K562 (cell line): ENCODE data around the gene FRMD5. TPM values are rescaled to one million over a fixed set of nuclear protein-coding genes. Genes with fewer than 3 reads are reported as not detected.
A peak's percentile ranks its signal among the peaks of the same experiment; 100 is the strongest.

Experiments used
- BRCA1 ChIP-seq, 2 experiments: fragments of 450-650 bp in 1 of 2; sonication (generic) in 1 of 2; formaldehyde crosslinking in 1 of 2; IDR thresholded peaks; 2 replicates each; pipeline versions ENCODE4 v1.5.0 to v1.6.1; 2017 to 2020; ENCODE audit warnings: mild to moderate bottlenecking in 1 of 2, missing genetic modification reagents in 1 of 2
- CBFA2T2 ChIP-seq: fragments of 450-650 bp; conservative IDR thresholded peaks from 2 replicates; pipeline ENCODE4 v1.6.1; 2017; ENCODE audit warnings: mild to moderate bottlenecking
- CHD2 ChIP-seq: IDR thresholded peaks from 2 replicates; pipeline ENCODE4 v1.6.1; 2011; ENCODE audit warnings: low read depth, low read length
- CTCFL ChIP-seq: IDR thresholded peaks from 2 replicates; pipeline ENCODE4 v1.6.1; 2011; ENCODE audit warnings: borderline replicate concordance, low read depth, mild to moderate bottlenecking, moderate library complexity, low read length; ENCODE audit not compliant: insufficient read depth, poor library complexity, severe bottlenecking
- ELF2 ChIP-seq: fragments of 250-450 bp; sonication (Bioruptor Pico); IDR thresholded peaks from 2 replicates; pipeline ENCODE4 v1.5.0; 2021; ENCODE audit warnings: mild to moderate bottlenecking
- ELK3 ChIP-seq: fragments of 450-650 bp; formaldehyde crosslinking; IDR thresholded peaks from 2 replicates; pipeline ENCODE4 v1.4.0; 2020; ENCODE audit warnings: mild to moderate bottlenecking
- EP300 ChIP-seq: IDR thresholded peaks from 2 replicates; pipeline ENCODE4 v1.6.1; 2012; ENCODE audit warnings: low read length, improper control_type of control experiment
- MCM2 ChIP-seq: fragments of 450-650 bp; IDR thresholded peaks from 2 replicates; pipeline ENCODE4 v1.6.1; 2017; ENCODE audit warnings: low read depth, mild to moderate bottlenecking
- MNT ChIP-seq, 2 experiments: fragments of 450-650 bp; conservative IDR thresholded peaks; 2 replicates each; pipeline ENCODE4 v1.6.1; 2017; ENCODE audit warnings: mild to moderate bottlenecking in 2 of 2, moderate library complexity in 2 of 2
- NR1H2 ChIP-seq: sonication (generic); formaldehyde crosslinking; IDR thresholded peaks from 2 replicates; pipeline ENCODE4 v1.4.0; 2020; ENCODE audit warnings: mild to moderate bottlenecking, missing genetic modification reagents
- POLR2A ChIP-seq: fragments of 450-650 bp; conservative IDR thresholded peaks from 2 replicates; pipeline ENCODE4 v1.6.1; 2016
- RBBP5 ChIP-seq: fragments of 200-600 bp; sonication (generic); IDR thresholded peaks from 2 replicates; pipeline ENCODE4 v1.6.1; 2012; ENCODE audit warnings: borderline replicate concordance, mild to moderate bottlenecking, low read length, control low read depth, inconsistent platforms; ENCODE audit not compliant: insufficient read depth, poor library complexity, severe bottlenecking
- SMARCE1 ChIP-seq: fragments of 450-650 bp; IDR thresholded peaks from 2 replicates; pipeline ENCODE4 v1.7.1; 2016; ENCODE audit warnings: mild to moderate bottlenecking
- XRCC4 ChIP-seq: IDR thresholded peaks from one replicate; pipeline ENCODE4 v1.6.1; 2011; ENCODE audit not compliant: insufficient read depth, insufficient read length; ENCODE audit errors: extremely low read depth
- ZBTB1 ChIP-seq: sonication (generic); formaldehyde crosslinking; IDR thresholded peaks from 2 replicates; pipeline ENCODE4 v1.8.1; 2023; ENCODE audit warnings: missing genetic modification reagents, low read depth, mild to moderate bottlenecking, borderline replicate concordance
- ZMIZ1 ChIP-seq, 2 experiments: fragments of 150-350 bp in 1 of 2; IDR thresholded peaks; 2 replicates each; pipeline ENCODE4 v1.6.1; 2012 to 2016; ENCODE audit warnings: low read depth in 2 of 2, low read length in 2 of 2, mild to moderate bottlenecking in 1 of 2, moderate library complexity in 1 of 2
- ZNF165 ChIP-seq: fragments of 250-450 bp; sonication (Bioruptor Pico); IDR thresholded peaks from 2 replicates; pipeline ENCODE4 v1.4.0; 2020; ENCODE audit warnings: borderline replicate concordance
- ZNF217 ChIP-seq: sonication (generic); formaldehyde crosslinking; IDR thresholded peaks from 2 replicates; pipeline ENCODE4 v1.8.0; 2022; ENCODE audit warnings: mild to moderate bottlenecking, missing genetic modification reagents
- ZNF778 ChIP-seq: fragments of 450-650 bp; formaldehyde crosslinking; IDR thresholded peaks from 2 replicates; pipeline ENCODE4 v1.4.0; 2020; ENCODE audit warnings: mild to moderate bottlenecking, moderate library complexity
- polyA plus RNA-seq, 8 experiments: library from polyadenylated mRNA; depleted of rRNA in 4 of 8; stranded (reverse) in 5 of 8; unstranded in 3 of 8; fragments of >200 nt; fragmentation: Nextera tagmentation in 2 of 8; fragmentation: Illumina TruSeq in 1 of 8; extraction: Ambion mirVana in 2 of 8; extraction: Trizol in 1 of 8; gene quantifications; 2 replicates each; pipeline versions ENCODE4 v1.2.1 to v1.2.3, GENCODE V29; 2011 to 2014; ENCODE audit warnings: inconsistent platforms in 1 of 8, missing spikeins in 1 of 8
- total RNA-seq, 7 experiments: library from RNA; depleted of rRNA in 6 of 7; stranded (reverse); fragments of >200 nt in 6 of 7; fragmentation: Illumina TruSeq in 2 of 7; extraction: Trizol in 2 of 7; gene quantifications; 2 replicates each; pipeline versions ENCODE4 v1.2.1 to v1.2.3, GENCODE V29; 2011 to 2021; ENCODE audit warnings: low replicate concordance in 1 of 7

Gene FRMD5
- total and polyA plus RNA-seq, 9 of the 15 experiments (the other 6 are each of a cell fraction or from before 2014, with no cell fraction given), result 0.13 to 0.38 TPM; not detected in 7

- TF ChIP-seq ZMIZ1 (IDR thresholded peaks at IDR 0.05; ENCODE audit: low read depth in 2 of 2, low read length in 2 of 2) (peak in 1 of 2 experiments; percentile 83; a peak in 2 of 4 replicates), ELF2 (CRISPR knock-in tag) (peak; percentile 92), ZBTB1 (CRISPR knock-in tag) (no peak; the same call in 1 of the 2 replicates), ELK3 (CRISPR knock-in tag) (no peak), CHD2 (no peak), CBFA2T2 (no peak), BRCA1 (IDR thresholded peaks at IDR 0.05) (no peak), BRCA1 (CRISPR knock-in tag; IDR thresholded peaks at IDR 0.05) (no peak), XRCC4 (no peak), SMARCE1 (0 out of 2 replicates have a peak, but pooled peaks have one; percentile 57), ZNF778 (CRISPR knock-in tag) (no peak), RBBP5 (peak; percentile 93), EP300 (peak; percentile 17; the same call in 1 of the 2 replicates), ZNF165 (CRISPR knock-in tag) (no peak), MNT (conservative IDR thresholded peaks at IDR 0.05) (peak; percentile 76 to 81), NR1H2 (CRISPR knock-in tag) (no peak), POLR2A (peak; percentile 97), CTCFL (no peak), ZNF217 (CRISPR knock-in tag) (no peak), MCM2 (no peak)
These were observed 370.5 kb downstream of the FRMD5 start, which contains the start of gene MFAP1 (continued) for GRCh38 chr15:43824302-43825246.
